Tibial nerve (tissue), 4 donors: ENCODE results near the gene LHFPL3. TPM values are rescaled to one million over a fixed set of nuclear protein-coding genes. Genes with fewer than 3 reads are reported as not detected.

ENCODE experiments used
- DNase-seq, 2 donors: peaks; one replicate each; pipeline ENCODE4 v3.0.0-alpha.2; 2019; ENCODE audit warnings: low spot score in 2 of 2
- H3K27ac ChIP-seq, 4 donors: fragments of 200-600 bp; sonication (generic) in 3 of 4; one replicate each; pipeline ENCODE4 v1.5.1; 2017 to 2019; ENCODE audit warnings: mild to moderate bottlenecking in 1 of 4
- H3K27me3 ChIP-seq, 2 donors: fragments of 200-600 bp; sonication (generic) in 1 of 2; one replicate each; pipeline versions ENCODE4 v1.5.1 to v1.6.0; 2017 to 2019
- H3K36me3 ChIP-seq, 3 donors: fragments of 200-600 bp; sonication (generic); one replicate each; pipeline ENCODE4 v1.5.1; 2018 to 2019
- H3K4me1 ChIP-seq, 4 donors: fragments of 200-600 bp; sonication (generic) in 3 of 4; one replicate each; pipeline ENCODE4 v1.5.1; 2017 to 2019
- H3K4me3 ChIP-seq, 4 donors: fragments of 200-600 bp; sonication (generic) in 3 of 4; one replicate each; pipeline ENCODE4 v1.5.1; 2017 to 2019; ENCODE audit warnings: mild to moderate bottlenecking in 1 of 4, moderate library complexity in 1 of 4
- H3K9me3 ChIP-seq, 4 donors: fragments of 200-600 bp; sonication (generic) in 3 of 4; one replicate each; pipeline ENCODE4 v1.5.1; 2017 to 2019
- CTCF ChIP-seq, 5 experiments: fragments of 200-600 bp in 3 of 5; fragments of 450-650 bp in 2 of 5; sonication (generic) in 3 of 5; IDR thresholded peaks; one replicate each; pipeline ENCODE4 v1.5.1; 2016 to 2019; ENCODE audit warnings: antibody characterized with exemption in 5 of 5, mild to moderate bottlenecking in 3 of 5, moderate library complexity in 2 of 5
- EP300 ChIP-seq, 2 donors: sonication (generic); formaldehyde crosslinking; IDR thresholded peaks; one replicate each; pipeline ENCODE4 v1.6.1; 2017; ENCODE audit warnings: antibody characterized with exemption in 2 of 2, mild to moderate bottlenecking in 1 of 2
- POLR2A ChIP-seq, 2 donors: fragments of 450-650 bp; IDR thresholded peaks; one replicate each; pipeline ENCODE4 v1.6.1; 2017; ENCODE audit warnings: antibody characterized with exemption in 2 of 2, mild to moderate bottlenecking in 2 of 2, moderate library complexity in 2 of 2
- WGBS, 2 donors: methylation state at CpG; one replicate each; pipeline ENCODE4 v1.1.5; 2018; 5-methylcytosine and 5-hydroxymethylcytosine counted together
- total RNA-seq, 4 donors: library from RNA; depleted of rRNA; stranded (reverse); fragments of >200 nt; gene quantifications; one replicate each; pipeline ENCODE4 v1.1.0, GENCODE V29; 2016

The LHFPL3 gene
- total RNA-seq, 4 donors from 2014 or later, result not detected

- TF ChIP-seq POLR2A (IDR thresholded peaks at IDR 0.05) (no peak), CTCF (IDR thresholded peaks at IDR 0.05) (no peak), EP300 (IDR thresholded peaks at IDR 0.05) (no peak)
- no peaks in the 10 kb centered on the region for H3K9me3 ChIP-seq
- H3K27me3 ChIP-seq, result no peaks in the 10 kb centered on the region
- no peaks in the 10 kb centered on the region for H3K4me1 ChIP-seq
- no peak for DNase-seq
- WGBS, 2 donors, result 75 to 82% methylated on average over 5 of the region's 5 CpGs
- H3K27ac ChIP-seq, result no peak overlapping the region
- no peak overlapping the region for H3K4me3 ChIP-seq
- H3K36me3 ChIP-seq, result no peaks in the 10 kb centered on the region
Measured at GRCh38 chr7:104450861-104451260, 122.5 kb downstream of the LHFPL3 start.

GRCh38 chr7:104453190-104453589, 124.8 kb downstream of the LHFPL3 start:
- Histone ChIP-seq H3K27me3 (no peaks in the 10 kb centered on the region), H3K4me3 (no peak overlapping the region), H3K9me3 (no peaks in the 10 kb centered on the region), H3K36me3 (no peaks in the 10 kb centered on the region), H3K4me1 (no peaks in the 10 kb centered on the region), H3K27ac (no peak overlapping the region)
- 81 to 85% methylated on average over 3 of the region's 3 CpGs for WGBS, 2 donors
- TF ChIP-seq EP300 (IDR thresholded peaks at IDR 0.05), result no peak
- TF ChIP-seq POLR2A (IDR thresholded peaks at IDR 0.05), result no peak
- no peak for TF ChIP-seq CTCF (IDR thresholded peaks at IDR 0.05)
- no peak for DNase-seq

- no peak for TF ChIP-seq CTCF (IDR thresholded peaks at IDR 0.05)
- no peak for DNase-seq
- H3K27me3 ChIP-seq, result no peaks in the 10 kb centered on the region
- H3K27ac ChIP-seq, result no peak overlapping the region
- H3K36me3 ChIP-seq, result no peaks in the 10 kb centered on the region
- 89 to 92% methylated on average over 3 of the region's 3 CpGs for WGBS, 2 donors
- no peak overlapping the region for H3K4me3 ChIP-seq
- H3K4me1 ChIP-seq, result no peaks in the 10 kb centered on the region
- peaks cover 0 to 21% (median 0%) of the 10 kb centered on the region in 4 donors for H3K9me3 ChIP-seq
Measured at GRCh38 chr7:104458875-104459274, 130.5 kb downstream of the LHFPL3 start.

GRCh38 chr7:104469166-104469820, 140.9 kb downstream of the LHFPL3 start:
- 86 to 87% methylated on average over 1 of the region's 1 CpG for WGBS, 2 donors

GRCh38 chr7:104480529-104480928, 152.1 kb downstream of the LHFPL3 start:
- no peaks in the 10 kb centered on the region for H3K36me3 ChIP-seq
- WGBS, 2 donors, result 49 to 71% methylated on average over 3 of the region's 3 CpGs

More at GRCh38 chr7:104469166-104469820, 140.9 kb downstream of the LHFPL3 start:
- H3K4me3 ChIP-seq, result no peak overlapping the region
- H3K27ac ChIP-seq, result no peak overlapping the region
- no peak for DNase-seq
- peaks cover 0 to 5% (median 0%) of the 10 kb centered on the region in 4 donors for H3K9me3 ChIP-seq
- H3K36me3 ChIP-seq, result no peaks in the 10 kb centered on the region
- H3K4me1 ChIP-seq, result no peaks in the 10 kb centered on the region
- no peaks in the 10 kb centered on the region for H3K27me3 ChIP-seq
- TF ChIP-seq CTCF (IDR thresholded peaks at IDR 0.05) (no peak), EP300 (IDR thresholded peaks at IDR 0.05) (no peak), POLR2A (IDR thresholded peaks at IDR 0.05) (no peak)

More at GRCh38 chr7:104480529-104480928, 152.1 kb downstream of the LHFPL3 start:
- no peak overlapping the region for H3K4me3 ChIP-seq
- TF ChIP-seq EP300 (IDR thresholded peaks at IDR 0.05) (no peak), POLR2A (IDR thresholded peaks at IDR 0.05) (no peak), CTCF (IDR thresholded peaks at IDR 0.05) (no peak)
- DNase-seq, result no peak
- no peaks in the 10 kb centered on the region for H3K9me3 ChIP-seq
- no peak overlapping the region for H3K27ac ChIP-seq
- H3K4me1 ChIP-seq, result no peaks in the 10 kb centered on the region
- H3K27me3 ChIP-seq, result no peaks in the 10 kb centered on the region
